HG03196 (cell line): ENCODE results near the gene TECTA.
A peak's percentile ranks its signal among the peaks of the same experiment; 100 is the strongest.
"Not testable (repeated sequence)": the region's sequence is repeated elsewhere in the genome, so short reads cannot be mapped to it uniquely, and the experiment has no call there.

ENCODE experiments used
- ATAC-seq: cut with Tn5 transposase; IDR thresholded peaks from one replicate; pipeline ENCODE4 v1.9.1; 2021; ENCODE audit not compliant: unreplicated experiment

TECTA gene

DNA sequence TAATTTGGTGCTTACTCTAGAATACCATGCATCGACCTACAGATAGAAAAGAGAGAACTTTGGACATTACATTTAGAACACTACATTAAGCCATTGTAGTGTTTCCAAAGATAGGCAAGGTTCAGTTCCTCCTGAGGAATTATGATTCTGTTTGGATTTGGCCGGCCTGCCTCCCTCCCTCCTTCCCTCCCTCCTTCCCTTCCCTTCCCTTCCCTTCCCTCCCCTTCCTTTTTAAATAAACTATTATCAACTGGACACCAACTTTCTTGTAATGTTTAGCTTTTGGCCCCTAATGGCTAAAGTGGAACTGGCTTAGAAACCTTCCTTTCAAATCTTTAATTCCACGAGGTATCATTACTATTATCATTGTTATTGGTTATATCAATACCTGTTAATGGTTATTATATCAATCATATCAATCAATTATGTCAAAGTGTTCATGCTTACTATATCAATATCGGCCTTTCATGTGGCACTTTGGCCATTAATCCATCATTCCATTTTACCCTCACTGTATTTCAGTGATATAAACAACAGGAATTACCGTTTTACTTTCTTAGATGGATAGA lies 60.4 kb downstream of the TECTA start:
- no peak for ATAC-seq

- ATAC-seq = no peak
Measured at GRCh38 chr11:121163658-121164308, 62.7 kb downstream of the TECTA start.

DNA sequence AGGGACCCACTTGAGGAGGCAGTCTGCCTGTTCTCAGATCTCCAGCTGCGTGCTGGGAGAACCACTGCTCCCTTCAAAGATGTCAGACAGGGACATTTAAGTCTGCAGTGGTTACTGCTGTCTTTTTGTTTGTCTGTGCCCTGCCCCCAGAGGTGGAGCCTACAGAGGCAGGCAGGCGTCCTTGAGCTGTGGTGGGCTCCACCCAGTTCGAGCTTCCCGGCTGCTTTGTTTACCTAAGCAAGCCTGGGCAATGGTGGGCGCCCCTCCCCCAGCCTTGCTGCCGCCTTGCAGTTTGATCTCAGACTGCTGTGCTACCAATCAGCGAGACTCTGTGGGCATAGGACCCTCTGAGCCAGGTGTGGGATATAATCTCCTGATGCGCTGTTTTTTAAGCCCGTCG lies 76.6 kb downstream of the TECTA start:
- ATAC-seq = not testable (repeated sequence)

GRCh38 chr11:121179306-121179705 lies 78.3 kb downstream of the TECTA start:
- ATAC-seq = no peak

GRCh38 chr11:121180183-121180582 lies 79.1 kb downstream of the TECTA start:
- ATAC-seq = no peak

DNA sequence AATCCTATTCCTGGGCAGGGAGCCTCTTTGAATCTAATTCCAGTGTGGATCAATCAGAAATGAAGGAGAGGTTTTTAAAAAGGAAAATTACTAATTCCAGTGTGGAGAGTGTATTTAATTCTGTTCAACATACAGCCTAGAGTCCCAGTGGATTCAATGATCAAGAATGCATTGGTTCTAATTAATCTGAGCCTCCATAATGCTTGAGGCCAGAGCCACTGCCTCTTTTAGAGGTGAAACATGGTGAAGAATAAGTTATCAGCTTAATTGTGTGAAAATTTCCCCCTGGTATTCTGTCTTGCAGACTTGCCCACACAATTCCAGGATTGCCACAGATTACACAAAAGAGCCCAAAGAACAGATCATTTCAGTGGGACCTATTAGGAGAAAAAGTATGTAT lies 87.7 kb downstream of the TECTA start:
- ATAC-seq = no peak

DNA sequence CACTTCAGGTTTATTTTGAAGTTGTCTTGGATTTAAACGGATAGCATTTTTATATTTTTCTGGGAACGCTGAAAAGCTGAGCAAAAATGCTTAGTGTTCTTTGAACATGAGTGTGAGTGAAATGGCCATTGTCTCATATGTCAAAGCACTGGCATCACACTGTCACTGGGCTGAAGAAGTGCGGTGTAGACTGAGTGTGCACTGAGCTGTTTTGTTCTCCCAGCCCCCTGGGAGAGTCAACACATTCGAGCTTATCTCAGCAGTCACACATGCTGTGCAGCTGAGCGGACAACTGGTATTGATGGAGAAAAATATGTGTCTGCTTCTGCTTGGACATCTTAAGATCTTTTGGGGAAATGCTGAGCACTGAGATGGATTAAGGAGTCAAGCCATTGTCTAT lies 90.8 kb downstream of the TECTA start:
- ATAC-seq = no peak

DNA sequence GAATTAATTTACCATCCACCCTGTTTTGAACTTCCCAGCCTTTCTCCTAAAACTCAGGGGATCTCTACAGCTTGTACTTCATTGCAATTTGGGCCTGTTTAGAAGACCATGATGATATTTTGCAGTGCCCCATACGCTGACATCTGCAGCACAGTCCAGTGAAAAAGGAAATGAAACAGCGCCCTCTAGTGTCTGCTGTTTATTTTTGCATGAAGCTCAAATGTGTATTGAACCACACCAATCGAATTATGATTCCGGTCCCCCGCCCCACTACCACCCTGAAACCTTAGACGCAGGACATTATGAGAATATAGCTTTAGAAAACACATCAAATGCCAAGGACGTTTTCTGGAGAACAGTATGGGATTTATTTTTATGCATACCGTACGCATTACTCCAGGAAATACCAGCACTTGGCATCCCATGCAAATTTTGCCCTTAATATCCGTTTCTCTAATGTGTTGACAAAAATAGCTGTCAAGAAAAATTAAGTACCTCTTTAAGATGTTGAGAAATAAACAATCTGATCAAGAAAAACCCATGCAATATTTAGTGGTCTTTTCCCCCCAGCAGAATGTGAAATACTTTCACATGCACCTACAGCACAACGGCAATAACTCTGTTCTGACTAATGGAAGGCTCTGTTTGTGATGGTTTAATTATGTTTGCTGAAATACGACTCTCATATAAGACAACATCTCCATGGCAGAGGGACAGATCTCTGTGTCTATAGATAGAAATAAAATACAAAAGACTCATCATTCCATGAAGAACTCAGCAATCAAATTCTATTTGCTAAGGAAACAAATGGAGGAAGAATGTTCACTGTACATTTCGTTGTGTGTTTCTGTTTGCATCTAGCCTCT lies 93.9 kb downstream of the TECTA start:
- peak; percentile 69 for ATAC-seq

GRCh38 chr11:121198491-121198890 lies 97.4 kb downstream of the TECTA start:
- ATAC-seq = no peak

DNA sequence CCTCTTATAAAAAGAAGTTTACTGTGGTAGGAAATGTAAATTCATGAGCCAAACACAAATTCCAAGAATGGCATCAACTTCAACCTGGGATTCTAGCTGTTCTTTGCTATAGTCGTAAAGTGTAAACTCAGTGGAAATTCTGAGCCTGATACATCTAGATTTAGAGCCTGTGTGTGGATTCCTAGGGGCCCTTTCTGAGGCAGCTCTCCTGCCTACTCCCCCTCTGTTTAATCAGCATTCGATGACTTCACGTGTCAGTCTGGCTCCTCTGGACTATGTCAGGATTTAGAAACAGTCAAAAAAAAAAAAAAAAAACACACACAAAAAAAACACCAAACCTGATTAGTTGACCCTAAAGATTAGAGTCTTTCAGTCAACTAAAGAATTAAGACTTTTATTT lies 98.5 kb downstream of the TECTA start:
- ATAC-seq = no peak

- no peak for ATAC-seq
Measured at GRCh38 chr11:121206810-121207209, 105.8 kb downstream of the TECTA start.

GRCh38 chr11:121207485-121208115 lies 106.6 kb downstream of the TECTA start:
- peak; percentile 61 for ATAC-seq

DNA sequence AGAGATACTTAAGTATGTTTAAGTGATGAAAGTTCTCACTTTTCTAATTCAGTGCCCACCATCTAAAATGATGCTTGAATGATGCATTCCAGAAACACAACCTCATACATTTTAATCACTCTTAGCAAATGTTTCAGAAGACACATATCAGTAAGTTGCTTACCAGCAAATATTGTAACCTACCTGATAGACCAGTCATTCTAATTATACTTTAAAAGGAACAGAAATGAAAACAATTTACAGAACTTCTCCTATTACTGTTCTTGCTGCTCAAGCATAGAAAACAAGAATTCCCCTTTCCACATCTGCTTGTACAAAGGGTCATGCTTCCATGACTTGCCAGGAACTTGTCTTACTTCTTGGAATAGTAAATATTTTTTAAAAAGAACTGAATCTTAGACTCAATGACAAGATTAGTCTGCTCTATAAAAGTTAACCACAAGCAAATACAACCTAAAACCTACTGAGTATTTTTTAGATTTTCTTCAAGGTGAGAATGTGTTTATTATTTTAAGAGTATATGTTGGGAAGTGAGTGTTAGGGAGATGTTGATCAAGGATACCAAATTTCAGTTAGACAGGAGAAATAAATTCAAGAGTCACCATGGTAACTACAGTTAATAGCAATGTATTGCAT lies 109.5 kb downstream of the TECTA start:
- no peak for ATAC-seq

DNA sequence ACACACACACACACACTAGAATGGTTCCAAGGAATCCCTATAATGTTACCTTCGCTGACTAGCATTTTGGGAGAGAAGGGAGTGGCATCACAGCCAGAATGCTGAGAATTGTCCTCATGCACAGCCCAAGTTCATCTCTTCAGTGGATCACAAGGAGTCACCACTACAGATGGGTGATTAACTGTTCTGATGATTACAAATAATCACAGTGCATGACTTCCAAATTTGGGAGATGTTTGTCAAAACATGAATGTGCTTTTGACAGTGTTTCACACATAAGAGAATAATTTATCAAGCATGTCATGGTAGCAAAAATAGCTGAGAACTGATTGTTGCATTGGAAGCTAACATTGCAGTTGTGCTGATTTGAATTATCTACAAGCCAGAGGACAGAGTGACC lies 110.6 kb downstream of the TECTA start:
- no peak for ATAC-seq

- no peak for ATAC-seq
Measured at GRCh38 chr11:121212536-121213361, 111.7 kb downstream of the TECTA start.

DNA sequence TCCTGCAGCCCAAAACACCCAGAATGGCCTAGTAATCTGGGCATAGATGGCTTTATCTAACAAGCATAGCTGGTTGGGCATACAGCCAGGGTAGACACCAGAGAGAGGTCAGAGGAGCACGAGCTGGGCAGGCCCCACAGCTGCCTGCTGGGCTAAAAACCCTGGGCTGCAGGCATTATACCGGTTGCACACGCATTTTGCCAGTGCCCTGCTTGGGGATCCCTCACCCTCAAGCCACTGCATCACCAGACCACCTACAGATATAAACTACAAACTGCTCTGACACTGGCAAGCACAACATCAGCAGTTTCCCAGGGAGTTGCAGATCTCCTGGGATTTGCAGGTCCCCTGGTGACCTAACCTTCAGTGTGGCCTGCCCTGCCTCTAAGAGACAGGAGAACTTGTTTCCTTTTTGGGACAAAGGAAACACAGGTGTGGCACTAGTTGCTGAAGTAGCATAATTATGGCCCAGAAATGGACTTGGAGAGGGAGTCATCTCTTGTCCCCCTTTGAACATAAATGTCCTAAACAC lies 112.4 kb downstream of the TECTA start:
- ATAC-seq = no peak

DNA sequence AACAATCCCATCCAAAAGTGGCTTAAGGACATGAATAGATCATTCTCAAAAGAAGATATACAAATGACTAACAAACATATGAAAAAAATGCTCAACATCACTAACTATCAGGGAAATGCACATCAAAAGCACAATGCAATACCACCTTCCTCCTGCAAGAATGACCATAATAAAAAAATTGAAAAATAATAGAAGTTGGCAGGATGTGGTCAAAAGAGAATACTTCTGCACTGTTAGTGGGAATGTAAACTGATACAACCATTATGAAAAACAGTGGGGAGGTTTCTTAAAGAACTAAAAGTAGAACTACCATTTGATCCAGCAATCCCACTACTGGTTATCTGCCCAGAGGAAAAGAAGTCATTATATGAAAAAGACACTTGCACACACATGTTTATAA lies 113.8 kb downstream of the TECTA start:
- no peak for ATAC-seq

GRCh38 chr11:121221496-121222200 lies 120.6 kb downstream of the TECTA start:
- ATAC-seq = no peak

DNA sequence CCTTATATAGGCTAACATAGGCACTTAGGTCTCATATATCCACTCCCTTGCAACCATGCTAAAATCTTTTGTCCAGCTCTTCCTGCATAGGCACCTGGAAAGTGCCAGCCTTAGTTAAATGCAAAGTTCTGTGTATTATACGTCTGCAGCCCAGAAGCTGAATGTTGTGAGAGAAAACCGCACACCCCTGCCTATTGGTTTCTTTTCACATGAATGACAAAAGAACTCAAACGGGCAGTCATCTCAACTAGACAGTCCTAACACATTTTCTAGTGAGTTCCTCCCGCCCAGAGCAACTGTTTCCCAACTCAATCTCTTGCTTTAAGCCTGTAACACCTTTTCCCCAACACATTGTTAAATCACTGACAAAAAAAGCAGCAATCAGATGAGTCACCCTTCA lies 122.1 kb downstream of the TECTA start:
- ATAC-seq = no peak
